HG02852 (cell line): ENCODE measurements around the gene POMC.
"Not testable (repeated sequence)": the region's sequence is repeated elsewhere in the genome, so short reads cannot be mapped to it uniquely, and the experiment has no call there.

Source experiments
- ATAC-seq: cut with Tn5 transposase; IDR thresholded peaks from one replicate; pipeline ENCODE4 v1.9.1; 2021; ENCODE audit warnings: mild to moderate bottlenecking, moderate library complexity; ENCODE audit not compliant: unreplicated experiment

The POMC gene

DNA sequence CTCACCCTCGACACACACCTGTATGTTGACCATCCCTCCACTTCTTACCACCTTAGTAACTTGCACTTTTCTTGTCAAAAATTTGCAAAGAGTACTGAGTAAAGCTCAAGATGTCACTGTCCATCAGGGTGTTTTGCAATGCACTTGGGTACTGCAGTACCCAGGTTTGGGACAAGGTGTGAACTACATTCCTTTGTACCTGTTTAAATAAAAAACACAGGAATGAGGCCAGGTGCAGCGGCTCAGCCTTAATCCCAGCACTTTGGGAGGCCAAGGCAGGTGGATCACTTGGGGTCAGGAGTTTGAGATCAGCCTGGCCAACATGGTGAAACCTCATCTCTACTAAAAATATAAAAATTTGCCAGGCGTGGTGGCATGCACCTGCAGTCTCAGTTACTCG lies 27.8 kb downstream of the POMC start:
- ATAC-seq: not testable (repeated sequence)

DNA sequence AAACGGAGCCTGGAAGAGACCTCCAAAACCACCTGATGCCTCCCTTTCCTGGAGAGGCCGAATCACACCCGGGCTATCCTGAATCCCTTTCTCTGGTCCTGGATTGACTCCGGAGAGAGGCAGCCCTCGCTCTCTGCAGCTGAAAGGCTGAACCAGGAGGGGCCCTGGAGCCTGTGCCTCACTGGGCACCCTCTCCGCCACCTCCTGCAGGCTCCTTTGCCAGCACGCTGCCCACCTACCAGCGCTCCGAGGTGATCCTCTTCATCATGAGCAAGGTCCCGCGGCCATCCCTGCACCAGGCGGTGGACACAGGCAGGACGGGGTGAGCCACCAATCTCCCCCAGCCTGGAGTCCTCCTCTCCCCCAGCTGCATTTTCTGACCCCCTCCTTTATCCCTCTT lies 35.7 kb downstream of the POMC start:
- ATAC-seq: no peak

DNA sequence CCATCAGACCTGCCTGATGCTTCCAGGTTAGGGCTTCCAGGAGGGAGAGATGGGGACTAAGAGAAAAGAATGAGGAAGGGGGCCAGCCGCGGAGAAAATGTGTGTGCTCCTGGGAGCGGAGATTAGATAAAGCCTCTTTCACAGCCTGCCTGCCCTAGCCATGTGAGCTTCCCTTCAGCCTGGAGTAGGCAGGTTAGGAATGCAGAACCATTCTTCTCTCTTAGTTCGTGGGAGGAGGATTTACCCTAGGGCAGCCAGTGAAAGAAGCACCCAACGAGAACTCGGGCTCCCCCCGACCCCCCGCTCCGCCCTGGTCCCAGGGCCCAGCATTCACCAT lies 36.1 kb downstream of the POMC start:
- no peak for ATAC-seq

DNA sequence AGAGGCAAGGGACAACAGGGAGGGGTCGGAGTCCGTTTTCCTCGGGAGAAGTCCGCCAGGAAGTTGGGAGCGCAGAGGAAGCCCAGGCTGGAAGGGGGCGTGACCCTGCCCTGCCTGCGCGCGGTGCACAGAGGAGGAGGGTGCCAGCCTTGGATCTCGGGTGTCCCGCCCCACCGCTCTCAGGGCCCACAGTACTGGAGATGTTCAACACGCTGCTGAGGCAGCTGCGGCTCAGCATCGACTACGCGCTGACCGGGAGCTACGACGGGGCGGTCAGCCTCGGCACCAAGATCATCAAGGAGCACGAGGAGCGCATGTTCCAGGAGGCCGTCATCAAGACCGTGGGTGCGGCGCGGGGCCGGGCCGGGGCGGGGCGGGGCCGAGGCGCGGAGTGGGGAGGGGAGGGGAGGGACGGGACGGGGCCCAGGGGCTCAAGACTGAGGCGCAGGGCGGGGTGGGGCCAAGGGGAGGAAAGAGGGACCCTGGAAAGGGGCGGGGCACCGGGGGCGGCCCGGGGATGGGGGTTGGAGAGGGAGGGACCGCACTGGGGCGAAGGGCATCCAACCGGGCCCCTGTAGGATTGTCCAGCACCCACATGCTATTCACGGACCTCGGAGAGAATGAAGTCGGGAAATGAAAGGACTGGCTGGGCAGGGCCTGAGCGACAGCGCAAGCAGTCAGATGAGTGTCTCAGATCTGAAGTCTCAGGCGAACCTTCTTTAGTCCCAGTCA lies 36.6 kb downstream of the POMC start:
- no peak for ATAC-seq

DNA sequence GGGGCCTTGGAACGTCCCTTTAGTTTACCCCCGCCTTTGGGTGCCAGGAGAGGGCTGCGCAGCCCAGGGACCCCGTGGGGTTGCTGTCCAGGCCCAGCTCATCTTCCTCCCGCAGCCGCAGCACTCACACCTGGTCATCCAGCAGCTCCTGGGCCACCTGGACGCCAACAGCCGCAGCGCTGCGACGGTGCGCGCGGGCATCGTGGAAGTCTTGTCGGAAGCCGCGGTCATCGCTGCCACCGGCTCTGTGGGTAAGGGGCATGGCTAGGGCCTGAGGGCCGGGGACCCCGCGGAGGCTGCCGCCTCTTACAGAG lies 37.2 kb downstream of the POMC start:
- no peak for ATAC-seq

DNA sequence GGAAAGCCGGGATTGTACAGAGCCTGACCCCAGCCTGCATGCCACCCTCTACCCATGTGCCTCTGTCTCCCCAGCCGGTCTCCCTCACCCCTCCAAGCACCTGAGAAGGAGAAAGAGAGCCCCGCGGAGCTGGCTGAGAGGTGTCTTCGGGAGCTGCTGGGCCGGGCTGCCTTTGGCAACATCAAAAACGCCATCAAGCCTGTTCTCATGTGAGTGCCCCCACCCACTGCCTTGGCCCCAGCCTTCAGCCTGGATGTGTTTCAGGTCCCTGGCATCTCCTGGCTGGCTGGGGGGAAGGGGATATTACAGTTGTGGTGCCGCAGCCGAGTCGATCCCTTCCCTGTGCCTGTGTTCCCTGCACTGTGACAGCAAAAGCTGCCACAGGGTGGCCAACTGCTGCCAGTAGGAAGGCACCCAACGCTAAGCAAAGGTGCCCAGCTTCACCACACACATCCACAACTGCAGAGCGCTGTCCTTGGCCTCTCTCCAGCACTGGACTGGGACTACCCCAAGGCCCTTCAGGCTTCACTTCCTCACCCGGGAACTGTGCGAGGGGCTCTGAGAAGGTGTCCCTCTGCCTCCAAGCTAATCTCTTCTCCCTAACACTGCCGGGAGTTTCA lies 38.4 kb downstream of the POMC start:
- no peak for ATAC-seq

DNA sequence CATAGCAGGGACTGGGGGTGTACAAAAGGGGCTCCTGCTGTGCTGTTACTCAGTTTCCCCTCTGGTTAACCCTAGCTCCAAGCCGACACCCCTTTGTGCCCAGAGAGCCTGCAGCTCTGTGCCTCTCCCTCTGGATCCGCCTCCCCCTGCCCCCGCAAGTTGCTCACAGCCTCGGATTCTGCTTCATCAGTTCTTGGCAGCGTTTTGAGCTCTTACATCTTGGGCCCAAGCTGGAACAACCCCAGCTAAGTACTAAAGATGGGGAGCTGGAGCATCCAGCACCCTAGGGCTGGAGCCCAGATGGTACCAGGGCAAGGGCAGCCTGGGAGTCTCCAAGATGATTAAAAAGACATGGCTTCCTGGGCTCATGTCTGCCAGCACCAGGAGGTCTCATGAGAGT lies 40.7 kb downstream of the POMC start:
- no peak for ATAC-seq

DNA sequence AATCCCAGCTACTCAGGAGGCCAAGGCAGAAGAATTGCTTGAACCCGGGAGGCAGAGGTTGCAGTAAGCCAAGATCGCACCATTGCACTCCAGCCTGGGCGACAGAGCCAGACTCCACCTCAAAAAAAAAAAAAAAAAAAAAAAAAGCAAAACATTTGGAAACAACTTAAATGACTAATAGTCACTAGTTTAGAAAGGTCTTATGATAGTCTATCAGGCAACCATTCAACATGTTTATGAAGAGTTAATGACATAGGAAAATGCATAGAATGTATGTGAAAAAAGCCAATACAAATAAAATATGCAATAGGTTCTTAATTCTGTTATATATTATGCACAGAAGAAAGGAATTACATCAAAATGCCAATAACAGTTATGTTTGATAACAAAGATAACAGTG lies 41.3 kb downstream of the POMC start:
- not testable (repeated sequence) for ATAC-seq

DNA sequence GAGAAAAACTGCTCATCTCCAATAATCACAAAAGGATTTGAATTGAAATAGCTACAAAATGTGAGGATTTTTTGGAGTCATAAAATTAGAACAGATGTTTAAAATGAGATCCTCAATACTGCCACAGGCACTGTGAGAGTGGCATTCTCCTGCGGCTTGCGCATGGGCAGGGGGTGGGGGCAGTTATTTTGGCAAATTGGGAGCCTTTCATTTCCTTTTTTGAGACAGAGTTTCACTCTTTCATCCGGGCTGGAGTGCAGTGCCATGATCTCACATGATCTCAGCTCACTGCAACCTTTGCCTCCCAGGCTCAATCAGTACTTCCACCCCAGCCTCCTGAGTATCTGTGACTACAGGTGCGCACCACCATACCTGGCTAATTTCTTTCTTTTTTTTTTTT lies 42.4 kb downstream of the POMC start:
- no peak for ATAC-seq

DNA sequence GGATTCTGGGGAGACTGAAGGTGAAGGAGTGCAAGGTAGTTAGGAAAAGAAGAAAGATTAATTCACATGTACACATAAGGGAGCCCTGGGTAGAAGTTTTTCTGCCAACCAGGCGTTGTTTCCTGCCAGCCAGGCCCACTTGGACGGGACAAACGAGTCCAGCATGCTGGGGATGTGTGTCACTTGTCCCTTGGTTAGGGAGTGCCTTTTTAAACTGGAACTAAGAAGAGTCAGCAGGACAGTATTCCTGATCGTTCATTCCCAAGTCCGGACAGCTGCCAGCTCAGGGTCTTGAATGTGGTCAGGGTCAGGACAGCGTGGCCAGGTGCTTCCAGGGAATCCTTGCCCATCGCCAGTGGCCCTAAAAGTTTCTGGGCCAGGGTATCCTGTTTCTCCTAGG lies 43.2 kb downstream of the POMC start:
- ATAC-seq: no peak

DNA sequence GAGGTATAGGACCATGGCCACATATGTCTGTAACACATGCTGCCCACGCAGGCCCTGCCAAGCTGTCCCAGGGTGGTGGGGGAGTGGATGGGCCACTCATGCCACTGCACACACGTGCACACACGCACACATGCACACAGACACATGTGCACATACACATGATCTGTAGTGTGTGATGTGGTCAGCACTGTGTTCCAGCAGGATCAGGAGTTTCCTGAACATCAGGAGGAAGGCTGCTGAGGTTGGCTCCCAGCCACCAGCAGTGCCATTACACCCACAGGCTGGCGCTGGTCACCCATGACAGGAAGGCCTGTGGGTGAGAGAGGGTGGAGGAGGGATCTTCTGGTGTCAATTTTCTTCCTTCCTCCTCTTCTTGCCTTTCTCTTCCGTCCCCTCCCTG lies 44.7 kb downstream of the POMC start:
- ATAC-seq: no peak

DNA sequence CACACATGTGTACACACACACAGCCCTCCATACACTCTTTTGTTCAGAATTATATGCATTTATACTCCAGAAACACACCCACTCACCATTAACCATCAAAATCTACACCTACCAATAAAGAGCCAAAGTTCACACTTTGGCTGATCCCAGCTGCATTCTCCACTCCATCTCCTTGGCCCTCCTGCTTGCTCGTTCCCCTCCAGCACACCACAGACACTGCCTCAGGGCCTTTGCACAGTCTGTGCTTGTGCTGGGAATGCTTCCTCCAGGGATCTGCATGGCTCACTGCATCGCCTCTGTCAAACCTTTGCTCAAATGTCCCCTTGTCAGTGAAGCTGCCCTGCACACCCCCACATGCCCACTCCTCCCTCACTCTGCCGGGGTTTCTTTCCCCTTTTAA lies 46.0 kb downstream of the POMC start:
- ATAC-seq: no peak

DNA sequence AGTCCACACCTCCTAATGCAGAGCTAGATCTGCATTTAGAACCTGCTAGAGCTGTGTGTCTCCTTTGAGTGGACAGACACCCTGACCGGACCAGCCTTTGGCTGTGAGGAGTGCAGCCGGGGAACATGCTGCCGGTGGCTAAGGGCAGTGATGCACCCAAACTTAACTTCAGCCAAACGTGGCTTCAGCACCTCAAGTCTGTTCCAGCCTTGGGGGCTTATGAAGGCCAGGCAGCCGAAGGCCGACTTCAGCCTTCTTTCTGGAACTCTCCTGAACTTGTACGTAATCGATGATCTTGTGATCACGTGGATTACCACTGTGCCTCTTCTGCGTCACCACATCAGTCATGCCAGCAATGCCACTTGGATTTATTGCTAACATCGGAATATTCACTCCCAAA lies 49.1 kb downstream of the POMC start:
- no peak for ATAC-seq

DNA sequence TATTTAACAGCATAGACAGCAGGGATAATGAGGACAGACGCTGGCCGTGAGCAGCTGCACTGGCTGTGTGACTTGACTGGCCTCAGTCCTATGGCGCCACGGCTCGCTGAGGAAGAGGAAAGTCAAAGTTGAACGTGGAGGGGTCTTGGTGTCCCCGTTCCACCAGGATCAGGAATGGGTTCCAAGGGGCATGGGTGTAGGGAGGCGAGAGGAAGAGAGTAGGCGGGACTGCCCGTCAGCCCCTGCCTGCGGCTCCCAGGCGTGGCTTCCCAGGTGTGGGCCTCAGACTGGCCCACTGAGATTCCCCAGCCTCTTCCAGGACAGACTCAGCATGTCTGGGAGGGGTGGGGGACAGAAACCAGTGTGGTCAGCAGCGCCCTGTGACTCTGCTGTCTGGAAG lies 51.4 kb downstream of the POMC start:
- ATAC-seq: no peak

DNA sequence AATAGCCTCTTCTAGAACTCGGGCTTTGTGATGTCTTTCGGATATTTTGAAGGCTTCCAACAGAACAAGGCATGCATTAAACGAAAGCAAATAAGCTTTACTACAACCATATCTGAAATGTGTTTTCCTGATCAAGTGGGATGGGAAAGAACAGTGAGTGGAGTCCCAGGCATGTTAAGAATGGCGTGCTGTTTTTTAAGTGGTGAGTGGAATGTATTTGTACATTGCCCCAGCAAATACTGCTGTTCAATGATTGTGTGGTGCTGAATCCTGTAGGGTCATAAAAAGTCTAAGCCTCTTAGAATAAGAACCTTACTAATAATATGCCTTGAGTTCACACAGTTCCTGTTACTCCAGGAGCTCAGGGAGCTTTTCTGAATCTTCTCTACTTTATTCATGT lies 52.5 kb downstream of the POMC start:
- no peak for ATAC-seq

DNA sequence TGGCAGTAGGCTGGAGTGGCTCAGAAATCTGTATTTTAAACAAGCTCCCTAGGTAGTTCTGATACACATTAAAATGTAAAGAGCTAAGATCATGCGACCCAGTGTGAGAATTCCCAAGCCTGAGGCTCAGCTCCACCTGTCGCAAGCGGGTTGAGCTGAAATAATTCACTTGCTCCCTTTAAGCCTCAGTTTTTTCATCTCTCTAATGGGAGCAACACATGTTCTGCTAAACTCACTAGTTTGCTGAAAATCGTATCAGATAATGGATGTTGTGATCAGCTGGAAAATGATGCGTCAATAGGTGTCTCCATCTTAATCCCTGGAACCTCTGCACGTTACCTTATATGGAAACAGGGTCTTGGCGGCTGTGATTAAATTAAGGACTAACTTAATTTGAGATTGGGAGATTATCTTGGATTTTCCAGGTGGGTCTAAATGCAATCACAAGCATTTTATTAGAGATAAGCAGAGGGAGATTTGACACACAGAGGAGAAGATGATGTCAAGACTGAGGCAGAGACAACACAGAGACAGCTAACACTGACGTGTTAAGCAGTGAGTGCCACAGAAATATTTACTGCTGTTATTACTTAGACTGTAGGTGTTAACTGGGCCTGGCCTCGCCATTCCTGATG lies 53.0 kb downstream of the POMC start:
- no peak for ATAC-seq

DNA sequence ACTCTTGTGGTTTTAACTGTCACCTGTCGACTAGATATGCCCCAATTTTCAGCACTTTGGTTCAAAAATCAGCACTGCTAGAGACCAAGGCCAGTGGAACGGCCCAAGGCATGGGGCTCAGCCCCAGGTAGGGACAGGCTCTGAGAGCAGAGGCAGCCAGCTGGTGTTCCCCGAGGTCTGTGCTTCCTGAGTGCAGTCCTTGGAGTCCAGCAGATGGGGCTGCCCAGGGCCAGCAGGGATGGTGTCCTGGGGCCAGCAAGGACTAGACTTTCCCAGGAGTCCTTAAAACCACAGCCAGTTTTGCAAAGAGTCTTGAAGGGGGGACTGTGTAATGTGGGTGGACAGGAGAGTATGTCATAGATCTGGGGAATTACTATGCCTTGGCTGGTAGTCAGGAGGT lies 56.3 kb downstream of the POMC start:
- no peak for ATAC-seq
